ENCODE results near the gene SKI. TPM values are rescaled to one million over a fixed set of nuclear protein-coding genes. Genes with fewer than 3 reads are reported as not detected.

SKI gene
- total and polyA plus RNA-seq, 9 of the 15 experiments (the other 6 are each of a cell fraction or from before 2014, with no cell fraction given): 0.10 to 60.5 (median 4.6) TPM

- intact Hi-C loops (cut with micrococcal nuclease): loop anchor here (2.0 kb wide), 1 partner anchor 23 kb away; no protein-coding TSS in a partner anchor
- H3K9ac ChIP-seq (ENCODE audit: insufficient read depth in 1 of 2, low read depth in 2 of 2, low read length in 2 of 2): peak overlapping the region; percentile 62 to 91
- peak overlapping the region; percentile 78 for H2AFZ ChIP-seq (ENCODE audit: low read depth, low read length)
- 0 out of 2 replicates have a peak, but pooled peaks have one; percentile 13 for TF ChIP-seq ETS1 (conservative IDR thresholded peaks at IDR 0.05; ENCODE audit: control insufficient read depth, low read depth, low read length)
- no peak for TF ChIP-seq GABPB2 (CRISPR knock-in tag; conservative IDR thresholded peaks at IDR 0.05)
- peak; percentile 49 for TF ChIP-seq POLR2G (IDR thresholded peaks at IDR 0.05; ENCODE audit: low read depth, low read length)
- TF ChIP-seq ZNF143 (CRISPR knock-in tag; IDR thresholded peaks at IDR 0.05): peak; percentile 39; the same call in 1 of the 2 replicates
- TF ChIP-seq SRSF1 (IDR thresholded peaks at IDR 0.05; ENCODE audit: low read depth, low read length): 0 out of 2 replicates have a peak, but pooled peaks have one; percentile 7
- TF ChIP-seq ID3 (CRISPR knock-in tag; IDR thresholded peaks at IDR 0.05): no peak
- no peak for TF ChIP-seq ID3 (tag; IDR thresholded peaks at IDR 0.05)
- TF ChIP-seq ARID4B (CRISPR knock-in tag; IDR thresholded peaks at IDR 0.05): peak; percentile 52; the same call in 1 of the 2 replicates
- TF ChIP-seq RBFOX2 (IDR thresholded peaks at IDR 0.05; ENCODE audit: low read depth, low read length): peak; percentile 35; the same call in 1 of the 2 replicates
- in situ Hi-C loops (cut with MboI): no loop called here
- no peak for FAIRE-seq
- H3K4me1 ChIP-seq (replicated peaks in 1 of 2; ENCODE audit: control insufficient read depth in 2 of 2, insufficient read depth in 2 of 2, low read length in 2 of 2): peaks cover 36 to 79% of the 10 kb centered on the region in 2 experiments
- WGBS (ENCODE audit: insufficient coverage, low coverage, missing lambda C conversion rate): 84% methylated on average over 25 of the region's 25 CpGs
- H3K4me3 ChIP-seq: peak overlapping the region; percentile 45
- no peaks in the 10 kb centered on the region for H3K9me3 ChIP-seq (replicated peaks; ENCODE audit: control insufficient read depth, insufficient read depth, low read depth, low read length)
- CTCF ChIA-PET (ENCODE audit: low intra/inter-chr PET ratio): no interaction called here
- H4K20me1 ChIP-seq (replicated peaks; ENCODE audit: control insufficient read depth, insufficient read depth, low read length): no peaks in the 10 kb centered on the region
- H3K9me1 ChIP-seq (ENCODE audit: control insufficient read depth, insufficient read depth, low read length): no peaks in the 10 kb centered on the region
- peak overlapping the region; percentile 75 for H3K27ac ChIP-seq (ENCODE audit: extremely low read depth, low read depth, low read length)
- peak overlapping the region; percentile 88 for H3K4me2 ChIP-seq (ENCODE audit: insufficient read depth, low read length)
- H3K79me2 ChIP-seq (ENCODE audit: control insufficient read depth, insufficient read depth, low read length): peaks cover 20% of the 10 kb centered on the region; the same call in 2 of the 3 replicates
- H3K27me3 ChIP-seq (ENCODE audit: control insufficient read depth in 2 of 2, insufficient read depth in 2 of 2, low read length in 2 of 2): no peaks in the 10 kb centered on the region
- POLR2A ChIA-PET: interaction anchor here (0.5 to 1.5 kb wide), 5 partner anchors 13 to 361 kb away, joined by 3 to 4 read pairs (median 3); no protein-coding TSS in a partner anchor
- BruUV-seq (replicated peaks): no TSS peak
- no peaks in the 10 kb centered on the region for H3K36me3 ChIP-seq (ENCODE audit: control insufficient read depth, insufficient read depth, low read length)
- no peak for DNase-seq (ENCODE audit: extremely low read depth in 1 of 4, low spot score in 3 of 4)
- ATAC-seq: no peak
Measured at GRCh38 chr1:2203671-2204414, 24.3 kb upstream of the SKI start.

Data from K562 (cell line).